Measurements from ENCODE around the gene CENPT. TPM values are rescaled to one million over a fixed set of nuclear protein-coding genes. Genes with fewer than 3 reads are reported as not detected.
"Not testable (repeated sequence)": the region's sequence is repeated elsewhere in the genome, so short reads cannot be mapped to it uniquely, and the experiment has no call there.

The CENPT gene
- total RNA-seq, 1 donor from 2014 or later: 20.0 TPM

DNA sequence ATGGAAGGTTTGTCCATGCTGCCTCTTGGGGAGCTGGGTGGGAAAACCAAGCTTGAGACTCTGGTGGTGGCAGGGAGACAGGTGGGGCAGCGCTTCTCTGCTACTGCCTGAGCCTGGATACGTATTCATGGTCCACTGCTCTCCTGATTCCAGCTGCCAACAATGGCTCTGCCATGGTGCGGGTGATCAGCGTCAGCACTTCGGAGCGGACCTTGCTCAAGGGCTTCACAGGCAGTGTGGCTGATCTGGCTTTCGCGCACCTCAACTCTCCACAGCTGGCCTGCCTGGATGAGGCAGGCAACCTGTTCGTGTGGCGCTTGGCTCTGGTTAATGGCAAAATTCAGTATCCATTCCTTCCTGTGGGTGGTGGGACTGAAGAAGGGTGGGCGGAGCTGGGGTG, 29.6 kb upstream of the CENPT start:
- no peak for DNase-seq (ENCODE audit: low read depth in 2 of 2)

DNA sequence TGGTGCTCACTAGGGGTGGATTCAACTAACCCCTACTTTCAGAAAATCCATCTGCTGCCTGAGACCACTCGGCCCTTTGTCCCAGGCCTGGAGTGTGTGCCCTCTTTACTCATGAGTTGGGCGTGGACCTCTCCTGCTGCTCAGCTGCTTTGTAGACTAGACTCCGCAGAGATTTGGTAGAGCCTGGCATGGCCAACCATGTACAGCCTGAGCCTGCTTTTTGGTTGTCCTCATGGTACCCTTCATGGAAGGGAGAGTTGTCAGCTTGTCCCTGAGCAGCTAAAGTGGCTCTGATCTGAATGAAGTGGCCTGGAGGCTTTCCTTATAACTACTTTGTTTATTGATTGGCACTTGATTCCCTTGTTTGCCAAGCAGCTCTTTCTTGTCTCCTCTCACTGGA, 26.9 kb upstream of the CENPT start:
- DNase-seq (ENCODE audit: low read depth in 2 of 2): no peak

DNA sequence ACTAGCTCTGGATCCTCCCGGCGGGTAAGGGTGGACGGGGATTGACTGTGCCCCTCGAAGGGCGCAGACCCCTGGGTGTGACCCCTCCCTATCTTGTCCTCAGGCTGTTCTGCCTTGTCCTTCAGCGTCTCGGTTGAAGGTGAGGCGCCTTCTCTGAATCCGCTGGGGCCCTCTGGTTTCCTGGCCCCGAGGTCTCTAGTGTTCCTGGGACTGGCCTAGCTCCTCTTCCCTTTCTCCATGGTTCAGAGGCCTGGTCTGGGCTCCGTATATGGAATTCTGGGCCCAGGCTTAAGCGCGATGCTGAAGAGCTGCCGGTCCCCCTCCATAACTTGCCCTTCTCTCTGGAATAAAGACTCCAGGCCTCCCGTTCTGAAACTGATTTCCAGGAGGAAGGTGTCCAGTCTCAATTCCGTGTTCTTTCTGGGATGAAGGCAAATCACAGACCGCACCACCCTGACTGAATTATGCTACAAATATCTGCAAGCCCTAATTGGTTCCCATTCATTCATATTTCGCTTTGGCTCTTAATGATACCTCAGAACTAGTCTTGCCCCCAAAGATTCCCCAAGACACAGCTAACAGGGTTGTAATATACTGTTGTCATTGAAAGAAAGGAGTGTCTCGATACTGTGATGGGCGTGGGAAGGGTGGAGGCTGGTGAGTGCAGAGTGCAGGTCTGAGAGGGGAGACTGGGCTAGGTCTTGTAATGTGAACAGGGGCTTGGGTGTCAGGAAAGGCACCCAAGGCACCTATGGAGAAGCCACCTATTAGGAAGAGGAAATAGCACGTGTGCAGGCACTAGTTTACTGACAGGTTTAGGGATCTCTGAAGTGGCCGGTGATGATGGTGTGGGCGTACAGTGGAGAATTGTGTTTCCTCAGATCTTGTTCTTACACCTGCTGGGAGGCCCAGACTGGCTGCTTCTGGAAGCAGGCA, 26.2 kb upstream of the CENPT start:
- no peak for DNase-seq (ENCODE audit: low read depth in 2 of 2)

DNA sequence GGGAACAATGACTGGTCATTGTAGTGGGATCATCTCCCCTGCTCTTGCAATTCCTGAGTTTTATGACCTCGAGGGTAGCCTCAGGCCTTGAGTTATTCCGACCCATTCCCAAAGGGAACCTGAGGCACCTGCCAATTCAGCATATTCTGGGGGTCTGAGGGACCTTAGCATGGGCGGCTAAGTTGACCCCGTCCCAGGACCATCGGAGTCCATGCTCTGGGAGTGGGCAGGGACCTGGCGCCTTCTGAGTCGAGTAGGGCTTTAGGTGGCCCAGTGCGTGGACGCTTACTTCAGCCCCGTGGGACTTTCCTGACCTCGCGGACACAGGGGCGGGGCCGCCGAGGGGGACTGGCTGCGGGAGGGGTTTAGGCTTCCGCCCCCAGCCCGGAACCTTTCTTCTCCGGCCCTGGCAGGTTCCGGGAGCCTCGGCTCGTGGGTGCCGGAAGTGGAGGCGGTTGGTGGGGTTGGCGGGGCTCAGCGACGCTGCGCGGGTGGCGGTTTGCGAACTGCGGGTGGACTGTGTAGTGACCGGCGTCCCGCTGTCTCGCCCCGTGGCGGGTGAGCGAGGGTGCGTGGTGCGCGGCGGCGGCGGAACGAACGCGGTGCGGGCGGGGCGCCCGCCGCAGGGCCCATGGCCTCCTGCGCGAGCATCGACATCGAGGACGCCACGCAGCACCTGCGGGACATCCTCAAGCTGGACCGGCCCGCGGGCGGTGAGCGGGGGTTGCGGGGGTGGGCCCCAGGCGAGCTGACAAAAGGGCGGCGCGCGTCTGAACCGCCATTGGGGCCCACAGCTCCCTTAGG, 25.3 kb upstream of the CENPT start, which contains the start of gene EDC4:
Gene EDC4 (plus strand): TSS at position 422 of the 804 bp plus-strand sequence. CDS start 210 bp downstream, at position 632.
- DNase-seq (ENCODE audit: low read depth in 2 of 2): peak; percentile 89 to 90

DNA sequence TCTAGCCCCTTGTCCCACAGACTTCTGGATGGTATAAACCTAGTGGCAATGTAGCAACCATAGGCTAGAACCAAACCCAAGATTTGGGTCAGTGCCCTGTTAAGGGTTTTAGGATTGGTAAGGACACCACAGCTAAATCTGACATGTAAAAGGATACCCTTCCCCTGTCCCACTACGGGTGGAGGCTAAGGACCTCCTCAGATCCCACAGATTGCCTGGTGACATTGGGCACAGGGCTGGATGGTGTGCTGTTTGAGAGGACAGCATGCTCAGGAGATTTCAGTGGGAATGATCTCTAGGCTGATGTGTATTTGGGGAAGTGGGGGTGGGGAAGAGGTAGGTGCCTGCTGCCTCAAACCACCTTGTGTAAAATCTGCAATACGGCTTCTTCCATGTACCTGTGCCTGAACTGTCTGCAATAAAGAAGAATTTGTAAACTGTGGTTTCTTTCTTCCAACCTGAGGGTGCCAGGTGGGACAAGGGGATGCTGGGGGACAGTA, 24.7 kb upstream of the CENPT start:
- DNase-seq (ENCODE audit: low read depth in 2 of 2): no peak

DNA sequence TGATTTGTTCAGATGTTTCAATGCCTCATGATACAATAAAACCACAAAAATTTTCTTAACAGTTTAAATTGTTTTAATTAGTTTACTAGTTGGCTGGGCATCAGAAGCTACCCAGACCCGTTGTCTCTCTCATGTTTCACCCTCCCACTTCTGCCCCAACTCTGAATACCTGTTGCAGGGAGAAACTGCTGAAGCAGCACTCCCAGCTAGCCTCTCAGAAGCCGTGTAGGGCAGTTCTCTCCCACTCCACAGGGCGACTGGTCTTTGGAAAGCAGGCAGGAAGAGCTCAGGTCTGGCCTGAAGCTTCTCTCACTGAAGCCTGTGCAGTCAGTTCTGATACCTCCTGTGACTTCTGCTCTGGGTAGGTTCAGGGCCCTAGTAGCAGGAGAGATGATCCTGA, 23.8 kb upstream of the CENPT start:
- DNase-seq (ENCODE audit: low read depth in 2 of 2): no peak

DNA sequence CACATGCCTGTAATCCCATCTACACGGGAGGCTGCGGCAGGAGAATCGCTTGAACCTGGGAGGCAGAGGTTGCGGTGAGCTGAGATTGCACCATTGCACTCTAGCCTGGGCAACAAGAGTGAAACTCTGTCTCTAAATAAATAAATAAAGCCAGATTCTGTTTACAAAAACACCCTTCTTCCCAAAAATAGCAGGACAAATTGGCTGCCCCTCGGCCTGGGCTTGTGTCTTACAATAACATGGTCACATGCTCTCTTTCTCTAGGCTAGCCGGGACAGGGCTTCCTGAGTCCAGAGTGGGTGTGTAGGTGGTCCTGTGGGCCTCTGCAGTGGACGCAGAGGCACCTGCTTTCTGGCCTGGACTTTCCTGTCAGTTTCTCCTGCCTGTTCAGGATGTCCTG, 22.2 kb upstream of the CENPT start:
- no peak for DNase-seq (ENCODE audit: low read depth in 2 of 2)

DNA sequence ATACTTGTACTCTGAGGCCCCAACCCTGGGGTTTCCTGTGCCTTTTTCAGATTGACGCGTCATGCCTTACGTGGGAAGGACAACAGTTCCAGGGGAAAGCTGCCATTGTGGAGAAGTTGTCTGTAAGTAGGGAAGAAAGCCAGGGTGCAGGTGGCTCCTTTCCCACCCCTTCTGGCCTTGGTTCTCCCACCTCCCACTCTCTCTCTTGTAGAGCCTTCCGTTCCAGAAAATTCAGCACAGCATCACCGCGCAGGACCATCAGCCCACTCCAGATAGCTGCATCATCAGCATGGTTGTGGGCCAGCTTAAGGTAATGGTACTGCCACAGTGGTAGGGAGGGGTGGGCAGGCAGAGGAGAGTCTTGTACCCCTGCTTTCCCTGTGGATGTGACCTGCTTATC, 20.8 kb upstream of the CENPT start:
- no peak for DNase-seq (ENCODE audit: low read depth in 2 of 2)

DNA sequence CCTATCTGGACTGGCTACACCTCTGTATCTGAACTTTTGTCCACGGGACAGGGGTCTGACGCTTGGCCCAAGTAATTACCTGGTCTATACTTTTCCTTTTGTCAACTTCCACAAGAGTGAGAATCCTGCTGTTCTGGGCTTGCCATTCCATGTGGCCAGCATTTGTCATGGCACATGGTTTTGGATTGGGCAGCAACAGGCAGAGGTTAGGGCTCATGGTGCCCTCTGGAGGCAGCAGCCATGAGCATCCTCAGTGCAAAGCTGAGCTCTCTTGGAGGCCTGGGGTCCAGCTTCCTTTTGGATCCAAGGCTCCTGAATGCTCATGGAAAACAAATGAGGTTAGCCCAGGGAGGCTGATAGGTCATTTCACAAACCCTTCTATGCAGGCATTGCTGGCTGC, 17.8 kb upstream of the CENPT start:
- peak; percentile 53 to 61 for DNase-seq (ENCODE audit: low read depth in 2 of 2)

DNA sequence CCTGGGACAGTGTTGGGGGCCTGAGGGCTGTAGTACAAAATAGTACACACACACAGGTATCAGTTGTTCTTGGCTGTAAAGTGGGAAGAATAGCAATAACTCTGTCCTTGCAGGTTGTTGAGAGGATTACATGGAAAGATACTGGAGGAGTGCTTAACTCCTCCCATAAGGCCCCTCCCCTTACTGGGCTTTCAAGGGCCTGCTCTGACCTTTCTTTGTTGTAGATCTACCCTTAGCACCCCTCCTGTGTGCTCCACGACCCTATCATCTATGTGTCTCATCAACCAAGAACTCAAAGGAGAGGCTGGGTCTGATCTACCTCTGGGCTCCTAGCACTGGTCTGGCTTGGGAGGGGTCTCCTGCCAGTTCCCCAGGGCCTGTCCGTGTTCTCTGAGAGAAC, 17.1 kb upstream of the CENPT start:
- no peak for DNase-seq (ENCODE audit: low read depth in 2 of 2)

DNA sequence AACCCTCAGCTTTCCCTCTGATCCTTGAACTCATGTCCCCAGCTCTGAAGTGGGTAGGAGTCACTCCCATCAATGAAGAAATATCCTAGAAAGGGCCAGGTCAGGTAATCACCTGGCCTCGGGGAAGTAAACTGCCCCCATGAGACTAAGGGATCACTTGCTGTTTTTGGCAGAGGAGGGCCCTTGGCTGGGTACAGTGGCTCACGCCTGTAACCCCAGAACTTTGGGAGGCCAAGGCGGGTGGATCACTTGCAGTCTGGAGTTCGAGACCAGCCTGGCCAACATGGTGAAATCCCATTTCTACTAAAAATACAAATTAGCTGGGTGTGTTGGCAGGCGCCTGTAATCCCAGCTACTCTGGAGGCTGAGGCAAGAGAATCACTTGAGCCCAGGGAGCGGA, 16.6 kb upstream of the CENPT start:
- not testable (repeated sequence) for DNase-seq (ENCODE audit: low read depth in 2 of 2)

DNA sequence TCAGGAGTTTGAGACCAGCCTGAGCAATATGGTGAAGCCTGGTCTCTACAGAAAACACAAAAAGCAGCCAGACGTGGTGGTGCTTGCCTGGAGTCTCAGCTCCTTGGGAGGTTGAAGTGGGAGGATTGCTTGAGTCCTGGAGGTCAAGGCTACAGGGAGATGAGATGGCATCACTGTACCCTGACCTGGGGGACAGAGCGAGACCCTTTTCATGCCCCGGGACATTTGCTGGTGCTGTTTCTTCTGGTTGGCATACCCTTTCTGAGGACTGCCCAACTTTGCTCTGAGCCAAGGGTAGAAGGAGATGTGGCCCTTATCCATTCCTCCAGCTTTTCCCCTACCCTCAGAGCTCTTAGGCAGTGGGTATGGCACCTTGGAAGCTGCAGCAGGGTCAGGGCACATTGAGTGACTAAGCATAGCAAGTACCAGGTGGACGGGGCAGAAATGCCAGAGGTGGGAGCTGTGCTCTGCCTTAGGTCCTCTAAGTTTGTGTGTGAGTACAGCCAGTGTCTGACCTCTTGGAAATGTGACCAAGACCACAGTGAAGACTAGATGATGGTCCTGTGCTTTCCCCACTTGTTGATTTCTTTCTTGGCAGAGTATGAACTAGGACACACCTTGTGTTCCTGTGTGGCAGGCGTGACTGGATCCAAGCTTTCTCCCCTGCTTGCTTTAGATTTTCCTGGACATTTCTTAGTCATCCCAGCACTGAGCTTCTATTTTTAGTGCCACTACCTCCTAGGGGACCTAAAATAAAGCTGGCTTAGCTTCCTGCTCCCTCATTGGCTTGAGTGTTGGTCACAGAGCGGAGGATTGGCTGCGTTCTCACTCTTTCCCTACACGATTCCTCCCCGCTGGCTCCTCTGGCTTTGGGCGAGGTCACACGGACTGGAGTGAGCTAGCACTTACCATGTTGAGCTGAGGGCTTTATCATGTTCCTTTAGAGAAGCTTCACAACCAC, 15.4 kb upstream of the CENPT start:
- peak in 1 of 2 donors; percentile 32 for DNase-seq (ENCODE audit: low read depth in 2 of 2)

DNA sequence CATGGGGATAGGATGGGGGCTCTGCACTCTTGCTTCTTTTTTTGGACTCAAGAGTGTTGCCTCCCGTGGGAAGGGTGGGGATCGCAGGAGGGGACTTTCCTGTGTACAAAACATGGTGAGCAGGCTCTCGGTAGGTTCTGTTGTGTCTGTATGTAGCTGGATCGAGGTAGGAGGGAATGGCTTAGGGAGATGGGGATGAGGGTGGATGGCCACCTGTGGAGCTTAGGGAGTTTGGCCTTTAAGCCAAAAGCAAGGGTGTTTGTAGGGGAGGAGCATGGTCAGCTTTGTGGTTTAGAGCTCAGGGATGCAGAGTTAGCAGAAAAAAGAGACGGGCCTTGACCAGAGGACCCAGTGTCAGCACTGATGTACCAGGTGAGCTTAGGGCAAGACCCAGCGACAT, 14.4 kb upstream of the CENPT start:
- DNase-seq (ENCODE audit: low read depth in 2 of 2): no peak

DNA sequence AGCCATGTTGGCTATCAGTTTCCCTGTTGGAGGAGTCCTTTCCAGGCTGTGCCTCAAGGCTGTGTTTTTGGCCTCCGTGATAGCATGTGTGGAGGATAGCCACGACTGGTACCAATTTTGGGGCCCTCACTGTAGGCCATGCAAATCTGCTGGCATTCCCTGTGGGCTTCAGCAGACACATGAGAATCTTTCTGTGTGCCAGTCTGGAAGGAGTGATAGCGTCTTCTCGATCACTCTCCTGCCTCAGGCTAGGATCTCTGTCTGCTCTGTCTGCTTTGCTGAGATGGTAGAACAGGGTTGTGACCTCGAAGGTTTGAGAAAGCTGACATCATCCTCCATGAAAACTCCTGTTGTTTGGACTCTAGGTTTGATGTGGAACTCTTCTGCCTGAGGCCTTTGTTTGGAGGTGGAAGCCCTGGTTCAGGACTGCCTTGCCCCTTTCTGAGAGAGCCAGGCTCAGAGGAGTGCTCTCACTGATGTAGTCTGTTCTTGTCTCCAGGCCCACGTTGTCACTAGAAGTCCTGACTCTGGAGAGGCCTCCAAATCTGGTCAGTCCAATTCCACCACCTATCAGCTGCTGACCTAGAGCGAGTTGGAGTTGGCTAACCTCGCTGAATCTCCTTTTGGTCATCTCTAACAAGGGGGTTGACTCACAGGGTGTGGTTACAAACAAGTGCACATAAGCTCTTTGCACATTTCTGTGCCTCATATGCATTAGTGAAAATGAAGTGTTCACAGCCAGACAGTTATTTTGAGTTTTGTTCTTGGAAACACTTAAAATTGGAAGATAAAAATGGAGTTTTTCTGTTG, 13.3 kb upstream of the CENPT start:
- DNase-seq (ENCODE audit: low read depth in 2 of 2): peak in 1 of 2 donors; percentile 39

DNA sequence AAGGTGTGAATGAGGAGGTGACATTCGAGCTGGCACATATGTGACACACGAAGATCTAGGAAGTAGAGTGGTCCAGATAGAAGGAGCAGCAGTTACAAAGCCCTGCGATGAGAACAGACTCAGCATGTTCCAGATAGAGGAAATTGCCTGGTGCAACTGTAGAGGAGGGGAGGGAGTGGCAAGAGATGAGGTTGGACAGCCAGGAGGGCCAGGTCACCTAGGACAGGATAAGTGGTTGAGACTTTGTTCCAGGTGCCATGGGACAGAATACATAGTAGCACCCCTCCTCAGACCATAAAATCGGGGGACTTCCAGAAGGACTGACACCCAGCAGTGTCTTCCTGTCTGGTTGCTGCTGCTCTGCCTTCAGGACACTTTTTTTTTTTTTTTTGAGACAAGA, 11.0 kb upstream of the CENPT start:
- no peak for DNase-seq (ENCODE audit: low read depth in 2 of 2)

DNA sequence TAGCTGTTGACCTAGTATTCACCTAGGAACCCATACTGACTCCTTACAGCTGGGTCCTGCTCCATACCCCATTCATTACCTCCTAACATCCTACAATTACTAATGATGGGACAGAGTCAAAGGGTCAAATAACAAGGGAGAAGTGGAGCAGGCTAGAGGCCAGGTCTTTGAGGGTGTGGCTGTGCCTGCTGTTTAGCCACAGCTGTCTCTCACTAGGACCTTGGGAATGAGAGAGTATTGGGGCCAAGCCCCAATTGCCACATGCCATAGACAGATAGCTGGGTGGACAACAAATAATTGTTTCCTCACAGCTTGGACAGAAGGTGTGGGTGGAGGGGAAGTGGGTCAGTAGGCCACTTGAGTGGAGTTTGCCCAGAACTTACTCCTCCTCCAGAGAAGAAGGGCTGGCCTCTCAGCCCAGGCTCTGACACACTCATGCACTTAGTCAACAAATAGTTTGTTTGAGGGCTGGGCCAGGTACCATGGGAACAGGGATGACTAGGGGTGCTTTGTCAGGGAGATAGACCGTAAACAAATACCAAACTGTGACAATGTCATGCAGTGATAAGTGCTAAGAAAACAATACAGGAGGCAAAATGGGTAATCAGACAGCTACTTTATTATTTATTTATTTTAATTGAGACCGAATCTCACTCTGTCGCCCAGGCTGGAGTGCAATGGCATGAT, 10.2 kb upstream of the CENPT start:
- DNase-seq (ENCODE audit: low read depth in 2 of 2): peak; percentile 88 to 97

DNA sequence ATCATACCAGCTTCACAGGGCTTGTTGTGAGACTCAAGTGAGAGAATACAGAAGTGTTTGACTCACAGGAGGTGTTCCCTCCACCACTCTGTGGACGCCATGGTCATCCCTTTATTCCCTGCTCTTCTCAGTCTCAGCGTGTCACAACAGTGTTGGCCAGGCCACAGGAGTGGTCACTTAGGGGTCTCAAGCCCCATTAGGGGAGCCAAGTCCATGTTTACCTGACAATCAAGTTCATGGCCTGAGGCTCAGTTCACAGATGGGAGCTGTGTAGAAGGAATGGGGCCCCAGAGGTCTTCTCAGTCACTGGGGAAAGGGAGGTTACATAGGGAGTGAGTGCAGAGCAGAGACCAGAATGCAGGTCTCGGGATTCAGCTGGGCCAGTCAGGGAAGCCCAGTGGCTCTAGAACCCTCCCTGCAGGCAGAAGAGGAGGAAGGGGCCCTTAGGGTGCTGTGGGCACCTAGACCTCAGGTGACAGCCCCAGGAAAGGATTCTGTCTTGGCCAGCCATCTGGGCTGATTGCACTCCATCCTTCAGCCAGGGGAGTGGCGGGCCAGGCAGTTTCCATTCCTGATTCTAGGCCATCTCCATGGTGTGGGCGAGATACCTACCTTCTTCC, 9.5 kb upstream of the CENPT start:
- no peak for DNase-seq (ENCODE audit: low read depth in 2 of 2)

DNA sequence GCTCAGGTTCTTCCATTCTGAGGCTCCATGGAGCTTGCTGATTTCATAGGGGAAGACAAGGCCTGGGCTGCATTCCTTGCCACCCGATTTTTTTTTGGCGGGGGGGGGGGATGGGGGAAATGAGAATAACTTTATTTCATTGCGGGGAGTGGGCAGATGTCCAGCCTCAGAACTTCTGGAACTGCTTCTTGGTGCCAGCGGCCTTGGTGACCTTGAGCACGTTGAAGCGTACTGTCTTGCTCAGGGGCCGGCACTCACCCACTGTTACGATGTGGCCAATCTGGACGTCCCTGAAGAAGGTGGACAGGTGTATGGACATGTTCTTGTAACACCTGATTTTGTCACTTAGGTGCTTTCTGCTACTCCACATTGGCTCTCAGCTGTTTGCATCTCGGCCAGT, 8.3 kb upstream of the CENPT start:
- DNase-seq (ENCODE audit: low read depth in 2 of 2): no peak

DNA sequence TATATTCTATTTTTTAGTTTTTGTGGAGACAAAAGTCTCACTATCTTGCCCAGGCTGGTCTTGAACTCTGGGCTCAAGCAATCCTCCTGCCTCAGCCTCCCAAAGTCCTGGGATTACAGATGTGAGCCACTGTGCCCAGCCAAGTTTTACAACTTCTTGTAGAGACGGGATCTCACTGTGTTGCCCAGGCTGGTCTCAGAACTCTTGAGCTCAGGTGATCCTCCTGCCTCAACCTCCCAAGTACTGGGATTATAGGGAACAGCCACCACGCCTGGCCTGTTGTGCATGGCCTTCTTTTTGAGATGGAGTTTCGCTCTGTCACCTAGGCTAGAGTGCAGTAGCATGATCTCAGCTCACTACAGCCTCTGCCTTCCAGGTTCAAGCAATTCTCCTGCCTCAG, 6.2 kb upstream of the CENPT start:
- no peak for DNase-seq (ENCODE audit: low read depth in 2 of 2)
